Measurements from ENCODE around the gene FBXO42.

FBXO42 gene

GRCh38 chr1:16204216-16204615 lies 148.1 kb downstream of the FBXO42 start:
- DNase-seq (ENCODE audit: low read depth), result no peak

GRCh38 chr1:16203550-16203949 lies 148.7 kb downstream of the FBXO42 start:
- no peak for DNase-seq (ENCODE audit: low read depth)

GRCh38 chr1:16202281-16203210 lies 149.7 kb downstream of the FBXO42 start:
- no peak for DNase-seq (ENCODE audit: low read depth)

GRCh38 chr1:16199700-16200099 lies 152.6 kb downstream of the FBXO42 start:
- no peak for DNase-seq (ENCODE audit: low read depth)

- no peak for DNase-seq (ENCODE audit: low read depth)
These were observed 153.2 kb downstream of the FBXO42 start for GRCh38 chr1:16199157-16199501.

GRCh38 chr1:16198444-16199156 lies 153.7 kb downstream of the FBXO42 start:
- DNase-seq (ENCODE audit: low read depth), result no peak

GRCh38 chr1:16196874-16197273 lies 155.4 kb downstream of the FBXO42 start:
- no peak for DNase-seq (ENCODE audit: low read depth)
